Nephron (organoid): ENCODE measurements around the gene ARHGAP27.
"Not testable (repeated sequence)": the region's sequence is repeated elsewhere in the genome, so short reads cannot be mapped to it uniquely, and the experiment has no call there.

ENCODE experiments used
- H3K27ac Mint-ChIP-seq, 3 experiments: 2 replicates each; pipeline ENCODE4 v1.8.0; 2020; ENCODE audit warnings: mixed read lengths in 3 of 3, mild to moderate bottlenecking in 2 of 3, moderate library complexity in 1 of 3
- H3K27me3 Mint-ChIP-seq: 2 replicates; pipeline ENCODE4 v1.8.0; 2021; ENCODE audit warnings: low read depth, mild to moderate bottlenecking, moderate library complexity, mixed read lengths
- H3K36me3 Mint-ChIP-seq: 2 replicates; pipeline ENCODE4 v1.8.0; 2020; ENCODE audit warnings: low read depth, mixed read lengths
- H3K4me1 Mint-ChIP-seq: 2 replicates; pipeline ENCODE4 v1.8.0; 2020; ENCODE audit warnings: mixed read lengths
- H3K4me3 Mint-ChIP-seq, 3 experiments: 2 replicates each; pipeline ENCODE4 v1.8.0; 2020; ENCODE audit warnings: mild to moderate bottlenecking in 3 of 3, mixed read lengths in 3 of 3, moderate library complexity in 2 of 3
- H3K9me3 Mint-ChIP-seq: 2 replicates; pipeline ENCODE4 v1.8.0; 2020; ENCODE audit warnings: mixed read lengths
- TF ChIP-seq, protein P1 (sequence below), 3 experiments: fragments of 200-600 bp; sonication (generic); IDR thresholded peaks; one replicate each; pipeline ENCODE4 v1.5.0; 2021; ENCODE audit warnings: antibody characterized with exemption in 3 of 3; ENCODE audit not compliant: unreplicated experiment in 3 of 3

Gene ARHGAP27

DNA sequence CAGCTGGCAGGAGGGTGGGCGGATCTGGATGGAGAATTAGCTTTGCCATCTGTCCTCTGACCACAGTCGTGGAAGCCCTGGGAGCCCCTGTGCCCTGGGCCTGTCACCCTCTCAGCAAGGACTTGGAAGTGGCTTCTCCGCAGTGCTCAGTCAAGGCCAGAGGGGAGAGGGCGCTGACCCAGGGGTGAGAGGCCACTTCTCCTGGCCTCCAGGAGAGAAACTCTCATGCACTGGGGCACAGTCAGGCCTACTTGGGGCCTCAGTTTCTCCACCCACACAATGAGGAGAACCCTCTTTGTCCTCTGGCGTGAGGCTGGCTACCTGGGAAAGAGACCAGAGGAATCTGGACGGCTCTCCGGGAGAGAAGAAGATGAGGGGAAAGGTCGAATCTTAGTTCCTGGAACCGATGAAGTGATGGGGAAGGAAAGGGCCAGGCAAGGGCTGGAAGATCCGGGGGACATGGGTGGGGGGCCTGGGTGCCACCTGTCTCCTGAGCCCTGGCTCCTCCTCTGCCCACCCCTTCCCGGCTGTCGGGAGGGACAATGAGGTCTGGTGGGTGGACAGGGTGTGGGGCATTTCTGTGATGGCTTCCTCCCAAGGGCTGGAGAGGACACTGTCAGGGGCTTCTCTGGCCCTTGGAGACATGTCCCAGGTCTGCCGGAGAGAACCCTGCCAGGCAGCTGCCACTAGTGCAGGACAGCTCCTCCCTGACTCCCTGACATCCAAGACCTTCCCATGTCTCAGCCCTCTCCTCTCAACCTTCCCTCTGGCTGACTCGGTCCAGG lies 9.0 kb upstream of the ARHGAP27 start:
- Mint-ChIP-seq H3K9me3 (no peaks in the 10 kb centered on the region), H3K36me3 (peaks cover 4% of the 10 kb centered on the region), H3K4me1 (peaks cover 8% of the 10 kb centered on the region), H3K27ac (no peak overlapping the region), H3K4me3 (no peak overlapping the region), H3K27me3 (peaks cover 4% of the 10 kb centered on the region)
- TF ChIP-seq, protein P1, sequence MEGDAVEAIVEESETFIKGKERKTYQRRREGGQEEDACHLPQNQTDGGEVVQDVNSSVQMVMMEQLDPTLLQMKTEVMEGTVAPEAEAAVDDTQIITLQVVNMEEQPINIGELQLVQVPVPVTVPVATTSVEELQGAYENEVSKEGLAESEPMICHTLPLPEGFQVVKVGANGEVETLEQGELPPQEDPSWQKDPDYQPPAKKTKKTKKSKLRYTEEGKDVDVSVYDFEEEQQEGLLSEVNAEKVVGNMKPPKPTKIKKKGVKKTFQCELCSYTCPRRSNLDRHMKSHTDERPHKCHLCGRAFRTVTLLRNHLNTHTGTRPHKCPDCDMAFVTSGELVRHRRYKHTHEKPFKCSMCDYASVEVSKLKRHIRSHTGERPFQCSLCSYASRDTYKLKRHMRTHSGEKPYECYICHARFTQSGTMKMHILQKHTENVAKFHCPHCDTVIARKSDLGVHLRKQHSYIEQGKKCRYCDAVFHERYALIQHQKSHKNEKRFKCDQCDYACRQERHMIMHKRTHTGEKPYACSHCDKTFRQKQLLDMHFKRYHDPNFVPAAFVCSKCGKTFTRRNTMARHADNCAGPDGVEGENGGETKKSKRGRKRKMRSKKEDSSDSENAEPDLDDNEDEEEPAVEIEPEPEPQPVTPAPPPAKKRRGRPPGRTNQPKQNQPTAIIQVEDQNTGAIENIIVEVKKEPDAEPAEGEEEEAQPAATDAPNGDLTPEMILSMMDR (IDR thresholded peaks at IDR 0.05; ENCODE audit: unreplicated experiment in 3 of 3), result no peak

DNA sequence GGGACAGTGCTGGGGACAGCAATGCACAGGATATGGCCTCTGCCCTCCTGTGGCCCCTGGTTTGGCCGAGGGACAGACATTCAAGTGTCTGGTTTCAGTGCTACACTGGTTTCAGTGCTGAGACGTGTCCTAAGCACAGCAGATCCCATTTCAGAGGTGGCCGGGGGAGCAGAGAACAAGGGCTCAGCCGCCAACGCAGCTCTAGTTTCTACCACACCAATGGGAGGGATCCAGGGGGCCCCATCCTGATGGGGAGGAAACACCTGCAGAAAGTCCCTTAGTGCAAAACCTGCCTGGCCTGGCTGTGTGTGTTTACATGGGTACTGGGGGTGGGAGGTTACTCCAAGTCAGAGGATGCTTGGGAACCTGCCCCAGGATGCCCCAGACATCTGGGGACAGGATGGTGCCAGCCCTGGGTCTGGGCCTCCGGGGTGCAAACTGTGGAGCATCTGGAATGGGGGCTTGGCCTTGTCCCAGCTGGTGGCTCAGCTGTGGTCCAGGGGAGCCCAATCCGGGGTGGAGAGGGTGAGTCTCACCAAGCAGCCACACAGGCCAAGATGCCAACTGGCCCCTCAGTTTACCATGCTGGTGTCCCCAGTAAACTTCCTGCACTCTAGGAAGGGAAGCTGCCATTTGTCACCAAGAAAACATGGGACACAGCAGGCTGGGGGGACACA lies 8.3 kb upstream of the ARHGAP27 start:
- H3K4me3 Mint-ChIP-seq, H3K9me3 Mint-ChIP-seq, H3K27me3 Mint-ChIP-seq, H3K4me1 Mint-ChIP-seq, H3K36me3 Mint-ChIP-seq, H3K27ac Mint-ChIP-seq: not testable (repeated sequence)

DNA sequence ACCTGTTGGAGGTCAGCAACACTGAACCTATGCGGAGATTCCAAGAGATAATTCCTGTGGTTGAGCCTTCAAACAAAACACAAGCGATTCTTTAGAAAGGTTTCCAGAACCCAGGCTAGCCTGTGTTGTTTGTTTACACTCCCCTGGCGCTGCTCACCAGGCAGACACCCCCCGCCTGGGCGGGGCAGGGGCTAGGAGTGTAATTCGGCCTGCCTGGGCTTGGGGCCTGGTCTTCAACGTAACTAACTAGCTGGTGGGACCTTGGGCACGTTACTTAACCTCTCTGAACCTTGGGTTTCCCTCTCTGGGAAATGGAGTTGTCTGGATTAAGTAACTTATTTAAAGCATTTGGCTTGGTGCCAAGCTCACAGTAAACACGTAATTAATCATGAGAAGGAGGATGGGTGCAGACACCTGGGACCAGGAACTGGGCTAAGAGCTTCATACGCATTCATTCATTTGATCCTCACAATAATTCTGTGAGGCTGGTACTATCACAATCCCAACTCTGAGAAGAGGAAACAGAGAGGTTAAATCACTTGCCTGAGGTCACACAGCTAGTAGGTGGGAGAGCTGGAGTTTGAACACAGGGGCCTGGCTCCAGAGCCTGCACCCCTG lies 7.6 kb upstream of the ARHGAP27 start:
- Mint-ChIP-seq H3K27me3 (peaks cover 11% of the 10 kb centered on the region), H3K9me3 (no peaks in the 10 kb centered on the region), H3K4me3 (no peak overlapping the region), H3K36me3 (peaks cover 10% of the 10 kb centered on the region), H3K4me1 (peaks cover 8% of the 10 kb centered on the region), H3K27ac (no peak overlapping the region)
- TF ChIP-seq, protein P1 (IDR thresholded peaks at IDR 0.05; ENCODE audit: unreplicated experiment in 3 of 3), result no peak

DNA sequence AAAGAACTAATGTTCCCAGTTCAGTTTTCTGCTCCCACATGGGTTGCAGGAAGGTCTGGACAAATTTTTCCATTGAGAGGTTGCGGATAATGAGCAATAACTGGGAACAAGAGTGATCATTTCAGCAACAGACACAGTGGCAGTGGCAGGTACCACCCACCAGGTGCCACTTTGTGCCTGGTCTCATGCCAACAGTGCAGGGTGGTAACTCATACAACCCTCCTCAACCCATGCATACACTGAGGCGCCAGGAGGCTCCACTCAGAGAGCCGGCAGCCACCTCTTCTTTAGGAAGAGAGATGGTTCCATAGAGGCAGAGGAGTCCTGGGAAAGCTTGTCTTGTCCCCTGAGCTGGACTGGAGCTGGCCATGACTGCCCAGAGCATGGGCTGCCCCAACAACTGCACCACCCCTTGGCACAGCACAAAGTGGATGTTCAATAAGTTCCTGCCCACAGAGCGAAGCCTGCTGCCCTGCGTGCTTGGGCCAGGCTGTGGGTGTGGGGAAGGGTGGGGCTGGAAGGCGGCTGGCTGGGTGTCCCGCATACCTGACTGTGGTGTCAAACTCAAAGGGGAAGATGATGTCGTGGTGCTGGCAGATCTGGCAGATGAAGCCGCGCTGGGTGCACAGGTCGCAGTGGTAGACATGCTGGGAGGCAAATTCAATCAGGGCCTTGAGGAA lies 6.4 kb upstream of the ARHGAP27 start:
- Mint-ChIP-seq H3K9me3 (no peaks in the 10 kb centered on the region), H3K27me3 (peaks cover 23% of the 10 kb centered on the region), H3K4me1 (peaks cover 8% of the 10 kb centered on the region), H3K4me3 (no peak overlapping the region), H3K27ac (no peak overlapping the region), H3K36me3 (peaks cover 8% of the 10 kb centered on the region)
- TF ChIP-seq, protein P1 (IDR thresholded peaks at IDR 0.05; ENCODE audit: unreplicated experiment in 3 of 3), result no peak

DNA sequence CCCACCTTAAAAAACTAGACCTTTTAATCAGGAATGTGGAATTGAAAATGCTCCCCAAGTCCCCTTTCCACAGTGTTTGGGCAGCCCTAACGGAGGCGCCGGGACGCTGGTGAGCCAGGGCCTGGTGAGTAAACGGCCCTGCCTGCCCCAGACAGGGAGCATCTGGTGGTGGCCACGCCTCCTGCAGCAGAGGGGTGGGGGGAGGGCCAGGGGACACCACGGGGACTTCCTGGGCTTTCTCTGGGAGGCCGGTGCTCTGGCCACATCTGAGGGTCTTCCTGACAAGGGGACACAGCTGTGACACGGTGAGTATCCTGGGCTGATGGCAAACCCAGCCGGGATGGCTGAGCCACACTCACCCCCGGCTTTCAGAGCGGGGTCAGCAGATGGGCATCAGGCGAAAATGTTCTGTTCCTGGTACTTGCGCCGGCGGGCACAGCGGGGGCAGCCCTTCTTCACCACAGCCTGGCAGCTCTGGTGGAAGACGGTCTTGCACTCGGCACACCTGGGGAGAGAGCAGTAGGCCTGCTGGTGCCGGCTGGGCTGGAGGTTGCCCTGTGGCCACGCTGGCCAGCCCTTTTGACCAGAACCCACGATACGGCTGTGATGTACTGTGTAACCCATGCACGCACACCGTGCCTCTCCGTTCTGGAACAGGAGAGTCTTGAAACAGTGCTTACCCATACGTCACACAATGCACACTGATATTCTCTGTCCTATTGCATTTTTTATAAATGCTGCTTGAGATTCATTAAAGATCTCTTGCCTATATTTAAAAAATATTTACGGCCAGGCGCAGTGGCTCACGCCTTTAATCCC lies 5.0 kb upstream of the ARHGAP27 start:
- H3K27ac Mint-ChIP-seq, result no peak overlapping the region
- TF ChIP-seq, protein P1 (IDR thresholded peaks at IDR 0.05; ENCODE audit: unreplicated experiment in 3 of 3), result no peak
- no peaks in the 10 kb centered on the region for H3K9me3 Mint-ChIP-seq
- peaks cover 37% of the 10 kb centered on the region for H3K27me3 Mint-ChIP-seq
- H3K36me3 Mint-ChIP-seq, result peaks cover 8% of the 10 kb centered on the region
- H3K4me1 Mint-ChIP-seq, result peaks cover 8% of the 10 kb centered on the region
- H3K4me3 Mint-ChIP-seq, result no peak overlapping the region
